ENCODE measurements around the gene ISLR.

ISLR gene, protein sequence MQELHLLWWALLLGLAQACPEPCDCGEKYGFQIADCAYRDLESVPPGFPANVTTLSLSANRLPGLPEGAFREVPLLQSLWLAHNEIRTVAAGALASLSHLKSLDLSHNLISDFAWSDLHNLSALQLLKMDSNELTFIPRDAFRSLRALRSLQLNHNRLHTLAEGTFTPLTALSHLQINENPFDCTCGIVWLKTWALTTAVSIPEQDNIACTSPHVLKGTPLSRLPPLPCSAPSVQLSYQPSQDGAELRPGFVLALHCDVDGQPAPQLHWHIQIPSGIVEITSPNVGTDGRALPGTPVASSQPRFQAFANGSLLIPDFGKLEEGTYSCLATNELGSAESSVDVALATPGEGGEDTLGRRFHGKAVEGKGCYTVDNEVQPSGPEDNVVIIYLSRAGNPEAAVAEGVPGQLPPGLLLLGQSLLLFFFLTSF

GRCh38 chr15:74173380-74174218 is at the start of gene ISLR:
Gene ISLR (plus strand): TSS chr15:74173710. CDS start chr15:74174859, 1,149 bp downstream.
- DNase-seq, result no peak

DNA sequence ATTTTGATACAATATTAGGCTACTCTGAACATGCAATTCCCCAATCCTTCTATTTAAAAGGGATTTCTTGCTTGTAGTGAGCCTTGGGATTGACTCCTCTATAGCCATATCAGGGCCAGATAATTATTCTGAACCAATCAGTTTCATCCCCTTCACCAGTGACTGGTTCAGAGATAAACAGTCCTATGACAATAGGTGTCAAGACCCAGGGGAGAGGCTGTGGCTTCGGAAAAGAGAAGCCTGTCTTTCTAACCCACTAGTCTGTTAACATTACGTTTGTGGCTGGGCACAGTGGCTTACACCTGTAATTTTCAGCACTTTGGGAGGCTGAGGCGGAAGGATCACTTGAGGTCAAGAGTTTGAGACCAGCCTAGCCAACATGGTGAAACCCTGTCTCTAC is 49.3 kb upstream of the ISLR start:
- no peak for DNase-seq

DNA sequence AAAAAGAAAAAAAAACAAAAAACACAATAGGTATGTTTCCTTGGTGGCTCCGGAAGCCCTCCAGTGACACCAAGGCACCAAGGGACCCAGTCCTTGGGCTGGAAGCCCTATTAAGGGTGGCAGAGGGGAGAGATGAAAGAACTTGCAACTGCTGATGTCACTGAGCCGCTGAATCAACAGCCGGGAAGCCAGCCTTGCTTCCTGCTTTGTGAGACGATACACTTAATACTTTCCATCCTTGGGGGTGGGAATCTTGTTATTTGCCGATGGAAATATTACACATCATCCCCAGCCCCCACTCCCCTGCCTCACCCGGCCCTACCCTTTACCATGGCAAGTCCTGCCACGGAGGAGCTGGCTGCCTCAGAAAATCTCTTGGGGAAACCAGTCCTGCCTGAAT is 48.8 kb upstream of the ISLR start:
- DNase-seq, result no peak

- no peak for DNase-seq
Observed at GRCh38 chr15:74127255-74127953, 46.1 kb upstream of the ISLR start.

DNA sequence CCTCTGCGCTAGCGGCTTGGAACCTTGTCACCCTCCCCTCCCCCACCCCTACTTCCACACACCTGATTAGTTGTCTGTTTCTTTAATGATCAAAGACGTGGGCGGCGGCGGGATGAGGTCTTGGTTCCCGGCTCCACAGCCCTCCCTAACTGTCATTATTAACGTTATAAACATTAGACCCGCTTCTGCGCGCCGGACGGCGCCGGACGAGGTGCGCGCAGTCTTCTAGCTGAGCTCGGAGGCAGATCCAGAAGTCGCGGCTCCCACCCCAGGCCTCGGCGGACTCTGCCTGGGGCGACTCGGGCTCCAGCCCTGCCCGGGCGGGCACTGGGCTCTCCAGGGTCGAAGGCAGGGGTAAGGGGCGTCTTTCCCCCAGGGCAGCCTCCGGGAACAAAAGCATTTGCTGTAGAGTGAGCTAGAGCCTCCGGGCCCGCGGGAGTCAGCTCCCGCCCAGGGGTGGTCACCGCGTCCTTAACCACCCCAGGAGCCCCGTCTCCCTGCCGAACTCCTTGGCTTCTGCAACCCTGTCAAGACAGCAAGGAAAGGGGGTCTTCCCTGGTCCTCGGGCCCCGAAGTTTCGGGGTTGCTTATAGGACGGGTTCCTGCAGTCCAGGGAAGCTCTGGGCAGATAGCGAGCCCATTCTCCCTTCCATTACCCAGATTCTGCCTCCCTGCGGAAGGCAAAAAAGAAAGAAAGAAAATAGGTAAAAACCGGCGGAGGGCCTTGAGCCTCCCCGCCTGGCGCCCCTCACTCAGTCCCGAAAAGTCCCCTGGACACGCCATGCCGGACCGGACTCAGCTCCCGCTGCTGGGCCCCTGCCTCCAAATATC is 45.3 kb upstream of the ISLR start:
- no peak for DNase-seq

- DNase-seq, result no peak
Observed at GRCh38 chr15:74128785-74129585, 44.5 kb upstream of the ISLR start.

DNA sequence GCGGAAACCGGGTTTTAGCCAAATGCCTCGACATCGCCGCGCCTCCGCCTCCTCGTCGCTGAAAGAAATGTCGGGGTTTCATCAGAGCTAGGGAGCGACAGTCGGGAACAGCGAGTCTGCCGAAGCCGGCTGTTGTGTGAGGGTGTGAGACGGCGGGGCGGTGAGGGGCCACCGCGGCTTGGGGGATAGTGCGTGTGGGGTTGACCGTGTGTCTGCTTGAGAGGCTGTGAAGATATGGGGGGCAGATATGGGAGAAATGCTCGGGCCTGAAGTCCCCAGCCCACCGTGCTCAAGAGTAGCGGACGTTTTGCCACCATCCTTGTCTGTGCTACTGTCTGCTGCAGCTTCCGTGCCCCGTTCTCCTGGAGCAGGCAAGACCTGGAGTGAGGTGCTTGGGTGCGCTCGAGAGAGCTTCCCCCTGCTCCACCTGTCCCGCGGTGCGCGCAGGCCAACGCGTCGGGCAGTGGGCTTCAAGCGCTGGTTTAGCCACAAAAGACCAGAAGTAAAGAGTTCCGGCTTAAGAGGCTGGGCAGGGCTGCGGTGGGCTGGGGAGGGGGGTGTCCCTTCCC is 43.8 kb upstream of the ISLR start:
- DNase-seq, result no peak

- no peak for DNase-seq
Observed at GRCh38 chr15:74130155-74130848, 43.2 kb upstream of the ISLR start, which contains the start of gene ISLR2. Gene ISLR2 (plus strand): TSS chr15:74130586. CDS start chr15:74132755, 2,169 bp downstream.

GRCh38 chr15:74130849-74131627 is 42.5 kb upstream of the ISLR start:
- no peak for DNase-seq

DNA sequence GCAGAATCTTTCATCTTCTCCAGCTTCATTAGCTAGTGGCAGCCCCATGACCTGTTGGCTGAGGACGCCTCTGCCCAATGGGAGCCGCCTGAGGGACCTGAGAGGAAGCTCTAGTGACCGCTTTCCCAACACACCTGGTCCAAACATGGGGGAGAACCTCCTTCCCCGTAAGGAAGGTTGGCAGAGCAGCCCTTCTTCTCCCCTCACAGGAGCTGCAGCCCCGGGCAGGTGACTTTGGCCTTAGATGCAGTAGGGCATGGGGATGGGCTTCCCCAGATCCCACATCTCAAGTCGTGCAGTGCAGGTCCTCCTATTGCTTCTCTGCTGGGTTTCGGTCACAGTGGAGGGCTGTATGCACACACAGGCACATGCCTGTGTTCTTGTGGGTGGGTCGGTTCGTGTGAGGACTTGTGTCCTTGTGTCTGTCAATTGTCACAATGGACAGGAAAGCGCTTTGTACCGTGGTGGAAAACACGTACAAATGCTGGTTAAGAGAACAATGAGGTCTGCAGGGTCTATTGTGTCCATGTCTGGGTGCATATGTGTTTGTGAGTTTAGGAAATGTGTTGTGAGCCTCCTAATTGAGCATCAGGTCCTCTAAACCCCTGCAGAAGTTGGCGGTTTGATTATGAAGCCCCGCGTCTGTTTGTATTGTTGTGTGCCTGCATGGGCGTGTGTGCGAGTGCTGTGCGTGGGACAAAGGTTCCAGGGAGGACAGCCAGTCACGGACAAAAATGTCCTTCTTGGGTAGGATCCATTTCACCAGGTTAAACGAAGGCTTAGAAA is 41.7 kb upstream of the ISLR start:
- DNase-seq, result no peak

DNA sequence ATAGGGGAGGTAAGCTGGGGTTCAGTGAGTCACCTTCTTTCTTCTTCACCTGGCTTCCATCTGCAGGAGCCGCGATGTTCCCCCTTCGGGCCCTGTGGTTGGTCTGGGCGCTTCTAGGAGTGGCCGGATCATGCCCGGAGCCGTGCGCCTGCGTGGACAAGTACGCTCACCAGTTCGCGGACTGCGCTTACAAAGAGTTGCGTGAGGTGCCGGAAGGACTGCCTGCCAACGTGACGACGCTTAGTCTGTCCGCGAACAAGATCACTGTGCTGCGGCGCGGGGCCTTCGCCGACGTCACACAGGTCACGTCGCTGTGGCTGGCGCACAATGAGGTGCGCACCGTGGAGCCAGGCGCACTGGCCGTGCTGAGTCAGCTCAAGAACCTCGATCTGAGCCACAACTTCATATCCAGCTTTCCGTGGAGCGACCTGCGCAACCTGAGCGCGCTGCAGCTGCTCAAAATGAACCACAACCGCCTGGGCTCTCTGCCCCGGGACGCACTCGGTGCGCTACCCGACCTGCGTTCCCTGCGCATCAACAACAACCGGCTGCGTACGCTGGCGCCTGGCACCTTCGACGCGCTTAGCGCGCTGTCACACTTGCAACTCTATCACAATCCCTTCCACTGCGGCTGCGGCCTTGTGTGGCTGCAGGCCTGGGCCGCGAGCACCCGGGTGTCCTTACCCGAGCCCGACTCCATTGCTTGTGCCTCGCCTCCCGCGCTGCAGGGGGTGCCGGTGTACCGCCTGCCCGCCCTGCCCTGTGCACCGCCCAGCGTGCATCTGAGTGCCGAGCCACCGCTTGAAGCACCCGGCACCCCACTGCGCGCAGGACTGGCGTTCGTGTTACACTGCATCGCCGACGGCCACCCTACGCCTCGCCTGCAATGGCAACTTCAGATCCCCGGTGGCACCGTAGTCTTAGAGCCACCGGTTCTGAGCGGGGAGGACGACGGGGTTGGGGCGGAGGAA is 40.5 kb upstream of the ISLR start:
- no peak for DNase-seq

GRCh38 chr15:74133694-74134386 is 39.7 kb upstream of the ISLR start:
- no peak for DNase-seq

DNA sequence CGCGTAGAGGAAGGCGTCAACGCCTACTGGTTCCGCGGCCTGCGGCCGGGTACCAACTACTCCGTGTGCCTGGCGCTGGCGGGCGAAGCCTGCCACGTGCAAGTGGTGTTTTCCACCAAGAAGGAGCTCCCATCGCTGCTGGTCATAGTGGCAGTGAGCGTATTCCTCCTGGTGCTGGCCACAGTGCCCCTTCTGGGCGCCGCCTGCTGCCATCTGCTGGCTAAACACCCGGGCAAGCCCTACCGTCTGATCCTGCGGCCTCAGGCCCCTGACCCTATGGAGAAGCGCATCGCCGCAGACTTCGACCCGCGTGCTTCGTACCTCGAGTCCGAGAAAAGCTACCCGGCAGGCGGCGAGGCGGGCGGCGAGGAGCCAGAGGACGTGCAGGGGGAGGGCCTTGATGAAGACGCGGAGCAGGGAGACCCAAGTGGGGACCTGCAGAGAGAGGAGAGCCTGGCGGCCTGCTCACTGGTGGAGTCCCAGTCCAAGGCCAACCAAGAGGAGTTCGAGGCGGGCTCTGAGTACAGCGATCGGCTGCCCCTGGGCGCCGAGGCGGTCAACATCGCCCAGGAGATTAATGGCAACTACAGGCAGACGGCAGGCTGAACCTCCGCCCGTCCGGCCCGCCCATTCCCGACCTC is 39.0 kb upstream of the ISLR start:
- DNase-seq, result no peak

DNA sequence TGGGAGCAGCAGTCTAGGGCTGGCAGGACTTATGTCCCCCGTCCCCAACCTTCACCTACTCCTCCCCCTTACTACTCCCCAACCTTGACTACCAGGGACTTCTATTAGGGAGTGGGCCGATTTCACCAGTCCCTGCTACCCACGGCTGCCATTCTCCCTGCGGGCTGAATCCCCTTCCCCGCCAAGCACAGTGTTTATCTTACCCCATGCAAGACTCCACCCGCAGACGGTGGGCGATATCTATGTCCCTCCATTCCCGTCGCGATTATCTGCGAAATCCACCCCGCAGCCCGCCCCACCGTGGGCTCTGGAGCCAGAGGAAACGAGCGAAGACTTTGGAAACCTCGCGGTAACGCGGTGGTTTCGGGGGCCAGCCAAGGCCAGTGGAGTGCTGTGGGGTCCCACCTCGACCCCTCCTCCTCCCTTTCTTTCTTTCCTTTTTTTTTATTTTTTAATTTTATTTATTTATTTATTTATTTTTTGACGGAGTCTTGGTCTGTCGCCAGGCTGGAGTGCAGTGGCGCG is 38.4 kb upstream of the ISLR start:
- DNase-seq, result no peak

DNA sequence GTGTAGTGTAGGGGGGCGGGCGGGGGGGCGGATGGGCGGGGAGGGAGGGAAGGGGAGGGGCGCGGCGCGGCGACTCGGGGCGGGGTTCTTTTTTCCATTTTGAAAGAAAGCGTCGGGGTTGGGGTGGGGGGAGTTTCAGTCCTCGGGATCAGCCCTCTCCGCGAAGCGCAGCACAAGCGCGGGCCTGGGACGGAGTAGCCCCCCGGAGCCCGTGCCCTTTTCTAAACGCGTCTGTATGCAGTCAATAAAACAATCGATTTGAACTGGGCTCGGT is 37.0 kb upstream of the ISLR start:
- no peak for DNase-seq

DNA sequence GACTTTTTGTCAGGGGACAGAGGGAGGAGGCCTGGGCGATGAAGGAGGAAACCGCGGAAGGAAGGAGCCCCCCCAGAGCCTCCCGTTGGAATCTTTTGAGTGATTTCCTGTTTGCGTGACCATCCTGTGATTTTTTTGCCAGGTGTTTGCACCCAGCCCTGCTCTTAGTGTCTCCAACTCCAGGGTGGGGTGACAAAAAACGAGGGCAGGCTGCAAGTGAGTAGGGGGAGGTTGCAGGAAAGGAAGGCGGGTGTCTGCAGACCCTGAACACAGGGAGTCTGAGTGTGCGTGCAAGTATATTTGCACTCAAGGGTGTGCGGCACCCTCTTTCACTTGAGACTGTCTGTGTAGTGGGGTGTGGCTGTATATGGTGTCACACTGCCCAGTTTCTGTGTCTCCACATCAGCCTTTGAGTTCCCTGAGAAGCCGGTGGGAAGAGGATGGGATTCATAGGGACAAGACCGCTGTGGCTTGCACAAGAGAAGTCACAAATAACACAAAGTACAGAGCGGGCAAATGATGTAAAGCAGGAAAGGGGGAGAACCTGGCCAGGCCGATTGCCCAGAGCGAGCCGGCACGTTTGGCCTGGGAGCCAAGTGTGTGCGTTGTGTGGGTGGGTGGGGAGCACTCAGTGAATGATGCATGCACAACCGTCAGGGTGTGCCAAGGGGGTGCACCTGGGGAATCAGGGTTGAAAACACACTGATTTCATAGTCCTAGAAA is 36.5 kb upstream of the ISLR start:
- DNase-seq, result no peak
